Measurements from ENCODE around the gene ARGFX. TPM values are rescaled to one million over a fixed set of nuclear protein-coding genes. Genes with fewer than 3 reads are reported as not detected.

Gene ARGFX
- total RNA-seq (2022; extraction: Qiagen RNA extraction; ENCODE audit: low read depth) = not detected in 5 replicates

DNA sequence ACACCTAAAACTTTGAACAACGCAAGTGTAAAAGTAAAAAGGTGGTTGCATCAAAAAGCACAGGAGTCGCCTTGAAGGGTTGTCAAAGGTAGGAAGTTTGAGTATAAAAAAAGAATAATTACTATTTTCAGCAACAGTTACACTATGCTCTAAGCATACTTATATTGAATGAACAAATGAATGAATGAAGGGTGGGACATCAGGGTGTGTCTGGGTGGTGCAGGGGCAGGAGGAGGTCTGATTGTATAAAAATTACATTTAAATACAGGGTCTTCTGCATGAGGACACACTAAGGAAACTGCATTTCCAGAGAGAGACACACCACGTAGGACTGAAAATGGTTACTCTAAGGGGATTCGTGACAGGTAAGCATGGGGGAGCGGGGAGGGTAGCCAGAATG is at the start of gene ARGFX:
Gene ARGFX (plus strand): TSS at position 301 of the 400 bp plus-strand sequence. CDS start 2,765 bp downstream, outside the sequence.

DNA sequence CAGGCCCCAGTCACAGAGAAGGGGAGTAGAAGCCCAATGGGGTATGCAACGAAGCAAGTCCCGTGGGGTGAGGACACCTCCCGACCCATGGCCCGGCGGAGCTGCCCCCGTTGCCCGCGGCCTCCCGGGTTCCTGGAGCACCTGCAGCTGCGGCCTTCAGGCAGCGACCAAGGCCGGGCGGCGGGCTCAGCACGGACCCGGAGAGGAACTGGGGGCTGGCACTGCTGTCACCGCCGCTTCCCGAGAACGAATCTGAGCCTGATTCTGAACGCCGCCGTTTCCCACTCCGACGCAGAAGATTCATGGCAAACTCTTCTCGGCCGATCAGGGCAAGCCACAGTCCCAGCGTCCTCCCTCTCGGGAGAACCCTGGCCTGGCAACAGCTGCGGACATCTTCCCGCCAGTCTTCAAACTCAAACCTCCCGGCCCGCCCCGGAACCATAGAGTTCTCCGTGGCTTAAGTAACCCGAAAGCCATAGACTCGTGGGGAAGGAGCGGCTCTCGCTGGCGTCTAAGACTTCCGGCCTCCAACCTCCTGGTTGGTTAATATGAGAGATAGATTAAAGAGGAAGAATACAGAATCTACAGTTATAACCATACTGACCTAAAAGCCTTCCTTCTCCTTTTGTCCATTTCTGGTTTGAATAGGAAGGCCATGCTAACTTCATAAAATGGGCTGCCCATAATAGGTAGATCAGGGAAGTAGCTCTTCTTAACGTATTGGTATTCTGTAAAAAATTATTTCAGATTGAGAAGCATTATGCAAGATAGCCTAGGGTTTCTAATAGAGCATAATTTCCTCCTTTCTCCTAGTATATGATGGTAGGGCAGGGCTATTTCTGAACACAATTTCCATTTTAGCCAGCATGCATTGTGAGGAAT is 21.9 kb upstream of the ARGFX start, which contains the start of gene POLQ:
Gene POLQ (minus strand): TSS at position 415 of the 882 bp plus-strand sequence. CDS start 111 bp downstream, at position 304.

DNA sequence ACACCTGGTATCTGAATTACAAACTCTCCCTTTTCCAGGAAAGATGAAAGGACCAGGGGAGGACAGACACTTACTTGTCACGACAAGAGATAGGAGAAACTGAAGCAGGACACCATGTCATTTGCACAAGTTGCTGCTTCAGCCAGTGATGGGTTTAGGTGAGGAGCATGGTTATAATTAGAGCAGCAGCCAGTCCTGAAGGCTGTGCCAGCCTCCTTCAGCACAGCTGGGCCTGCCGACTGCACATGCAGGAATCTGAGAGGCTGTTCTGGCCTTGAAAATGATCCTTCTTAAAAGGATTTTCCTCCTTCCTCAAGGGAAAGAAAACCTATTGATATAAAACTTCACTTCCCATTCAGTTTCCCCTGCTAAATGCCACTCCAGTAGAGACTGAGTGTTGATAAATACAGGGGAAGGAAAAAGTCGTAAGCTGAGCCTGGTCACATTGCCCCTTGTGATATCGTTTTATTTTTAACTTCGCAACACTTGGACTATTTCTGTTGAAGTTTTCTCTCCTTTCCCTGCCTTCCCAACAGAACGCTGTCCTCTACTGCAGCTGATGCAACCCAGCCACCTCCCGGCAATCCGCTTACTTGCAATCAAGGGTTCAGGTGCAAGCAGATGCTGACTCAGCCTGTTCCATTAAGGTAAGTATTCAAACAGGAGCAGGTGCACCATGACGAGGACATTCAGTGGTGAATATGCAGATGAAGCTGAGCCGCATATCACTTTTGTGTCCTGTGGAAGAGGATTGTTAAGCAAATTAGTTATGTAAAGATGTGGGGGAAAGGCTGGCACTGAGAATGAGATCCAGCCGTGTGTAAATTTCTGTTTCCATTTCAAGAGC is 25.3 kb downstream of the ARGFX start, which contains the start of gene FBXO40:
Gene FBXO40 (plus strand): TSS at position 524 of the 847 bp plus-strand sequence. CDS start 27,197 bp downstream, outside the sequence.

Other genes starting within 250 kb of the ARGFX start
- gene POLQ, start 22.0 kb upstream of the ARGFX start, total RNA-seq (2022; extraction: Qiagen RNA extraction; ENCODE audit: low read depth) = 5.9 to 7.5 TPM (median 6.6 TPM) in 5 replicates
- not detected in 5 replicates for gene FBXO40, start 25.4 kb downstream of the ARGFX start, total RNA-seq (2022; extraction: Qiagen RNA extraction; ENCODE audit: low read depth)
- 0.05 to 0.18 TPM (median 0.12 TPM) in 4 of 5 replicates, not detected in the other for gene HCLS1, start 93.0 kb downstream of the ARGFX start, total RNA-seq (2022; extraction: Qiagen RNA extraction; ENCODE audit: low read depth)
- gene GOLGB1, start 181.8 kb downstream of the ARGFX start, total RNA-seq (2022; extraction: Qiagen RNA extraction; ENCODE audit: low read depth) = 14.8 to 16.8 TPM (median 16.0 TPM) in 5 replicates

All from A549 treated with GW870086 at 1 μM for 4 hours (cell line).